ENCODE data around the gene MYH6. TPM values are rescaled to one million over a fixed set of nuclear protein-coding genes. Genes with fewer than 3 reads are reported as not detected.
"Not testable (repeated sequence)": the region's sequence is repeated elsewhere in the genome, so short reads cannot be mapped to it uniquely, and the experiment has no call there.

Gene MYH6
- polyA plus RNA-seq, 1 experiment: not detected

DNA sequence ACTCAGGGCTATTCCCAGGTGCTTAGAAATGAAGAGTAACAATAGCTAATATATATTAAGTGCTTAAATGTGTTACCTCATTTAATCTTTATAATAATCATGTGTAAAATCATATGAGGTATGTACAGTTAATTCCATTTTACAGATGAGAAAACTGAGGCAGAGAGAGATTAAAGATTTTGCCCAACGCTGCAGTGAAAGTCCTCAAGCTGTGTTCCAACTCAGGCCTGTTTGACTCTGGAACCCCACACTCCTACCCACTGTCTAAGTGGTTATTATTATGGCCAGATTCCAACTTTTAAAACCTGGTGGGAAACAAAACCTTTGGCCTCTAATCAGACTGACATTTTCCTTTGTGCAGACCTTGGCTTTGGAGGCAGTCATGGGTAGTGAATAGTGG lies 21.1 kb downstream of the MYH6 start:
- ChIA-PET POLR2A (no interaction called here), CTCF (no interaction called here)
- DNase-seq (ENCODE audit: low read depth, low spot score): no peak
- Histone ChIP-seq H3K4me3 (ENCODE audit: low read depth, low read length) (no peak overlapping the region), H3K27ac (ENCODE audit: low read depth, low read length) (no peak overlapping the region), H3K27me3 (ENCODE audit: control insufficient read depth, insufficient read depth, low read length) (peaks cover 27% of the 10 kb centered on the region), H3K9me3 (ENCODE audit: control insufficient read depth, insufficient read depth, low read length) (no peaks in the 10 kb centered on the region)
- TF ChIP-seq, protein P1, sequence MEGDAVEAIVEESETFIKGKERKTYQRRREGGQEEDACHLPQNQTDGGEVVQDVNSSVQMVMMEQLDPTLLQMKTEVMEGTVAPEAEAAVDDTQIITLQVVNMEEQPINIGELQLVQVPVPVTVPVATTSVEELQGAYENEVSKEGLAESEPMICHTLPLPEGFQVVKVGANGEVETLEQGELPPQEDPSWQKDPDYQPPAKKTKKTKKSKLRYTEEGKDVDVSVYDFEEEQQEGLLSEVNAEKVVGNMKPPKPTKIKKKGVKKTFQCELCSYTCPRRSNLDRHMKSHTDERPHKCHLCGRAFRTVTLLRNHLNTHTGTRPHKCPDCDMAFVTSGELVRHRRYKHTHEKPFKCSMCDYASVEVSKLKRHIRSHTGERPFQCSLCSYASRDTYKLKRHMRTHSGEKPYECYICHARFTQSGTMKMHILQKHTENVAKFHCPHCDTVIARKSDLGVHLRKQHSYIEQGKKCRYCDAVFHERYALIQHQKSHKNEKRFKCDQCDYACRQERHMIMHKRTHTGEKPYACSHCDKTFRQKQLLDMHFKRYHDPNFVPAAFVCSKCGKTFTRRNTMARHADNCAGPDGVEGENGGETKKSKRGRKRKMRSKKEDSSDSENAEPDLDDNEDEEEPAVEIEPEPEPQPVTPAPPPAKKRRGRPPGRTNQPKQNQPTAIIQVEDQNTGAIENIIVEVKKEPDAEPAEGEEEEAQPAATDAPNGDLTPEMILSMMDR (IDR thresholded peaks at IDR 0.05; ENCODE audit: low read depth, low read length): no peak

DNA sequence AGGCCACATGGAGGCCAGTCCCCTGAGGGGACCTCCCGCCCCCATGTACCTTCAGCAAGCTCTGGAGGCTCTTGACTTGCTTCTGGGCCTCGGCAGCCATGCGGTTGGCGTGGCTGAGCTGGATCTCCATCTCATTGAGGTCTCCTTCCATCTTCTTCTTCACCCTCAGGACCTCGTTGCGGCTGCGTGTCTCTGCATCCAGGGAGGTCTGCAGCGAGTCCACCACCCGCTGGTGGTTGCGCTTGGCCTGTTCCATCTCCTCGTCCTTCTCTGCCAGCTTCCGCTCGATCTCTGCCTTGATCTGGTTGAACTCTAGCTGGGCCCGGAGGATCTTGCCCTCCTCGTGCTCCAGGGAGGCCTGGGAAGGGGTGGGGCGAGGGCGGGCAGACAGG lies 21.8 kb downstream of the MYH6 start:
- H3K27ac ChIP-seq (ENCODE audit: low read depth, low read length); CTCF ChIA-PET; H3K9me3 ChIP-seq (ENCODE audit: control insufficient read depth, insufficient read depth, low read length); POLR2A ChIA-PET; DNase-seq (ENCODE audit: low read depth, low spot score); H3K4me3 ChIP-seq (ENCODE audit: low read depth, low read length): not testable (repeated sequence)
- H3K27me3 ChIP-seq (ENCODE audit: control insufficient read depth, insufficient read depth, low read length): peaks cover 29% of the 10 kb centered on the region

DNA sequence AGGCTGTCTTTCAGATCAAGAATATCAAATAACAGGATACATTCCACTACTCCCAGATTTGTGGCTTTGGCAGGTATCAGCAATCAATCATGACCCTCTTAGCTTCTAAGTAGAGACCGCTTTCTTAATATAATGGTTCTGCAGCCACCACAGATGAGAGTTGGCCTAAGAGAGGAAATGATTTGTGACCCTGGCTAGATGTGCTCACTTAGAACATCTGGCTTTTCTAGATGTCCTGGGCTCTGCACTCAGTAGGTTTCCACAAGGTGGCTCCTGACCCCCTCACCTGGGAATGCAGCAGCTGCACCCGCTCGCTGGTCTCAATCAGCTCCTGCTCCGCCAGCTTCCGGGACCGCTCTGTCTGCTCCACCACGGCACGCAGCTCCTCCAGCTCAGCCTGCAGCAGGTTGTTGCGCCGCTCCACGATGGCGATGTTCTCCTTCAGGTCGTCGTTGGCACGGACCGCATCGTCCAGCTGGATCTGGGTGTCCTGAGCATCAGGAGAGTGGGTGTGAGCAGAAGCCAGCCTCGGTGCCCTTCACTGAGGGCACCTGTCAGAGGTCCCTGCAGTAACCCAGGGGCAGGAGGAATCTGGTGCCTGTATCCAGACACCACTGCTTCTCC lies 22.3 kb downstream of the MYH6 start:
- POLR2A ChIA-PET: no interaction called here
- Histone ChIP-seq H3K27me3 (ENCODE audit: control insufficient read depth, insufficient read depth, low read length) (peaks cover 29% of the 10 kb centered on the region), H3K9me3 (ENCODE audit: control insufficient read depth, insufficient read depth, low read length) (no peaks in the 10 kb centered on the region), H3K27ac (ENCODE audit: low read depth, low read length) (no peak overlapping the region), H3K4me3 (ENCODE audit: low read depth, low read length) (no peak overlapping the region)
- CTCF ChIA-PET: interaction anchor here (0.5 kb wide), 1 partner anchor 93 kb away, joined by 3 read pairs; no protein-coding TSS in a partner anchor
- TF ChIP-seq, protein P1 (IDR thresholded peaks at IDR 0.05; ENCODE audit: low read depth, low read length): no peak
- no peak for DNase-seq (ENCODE audit: low read depth, low spot score)

DNA sequence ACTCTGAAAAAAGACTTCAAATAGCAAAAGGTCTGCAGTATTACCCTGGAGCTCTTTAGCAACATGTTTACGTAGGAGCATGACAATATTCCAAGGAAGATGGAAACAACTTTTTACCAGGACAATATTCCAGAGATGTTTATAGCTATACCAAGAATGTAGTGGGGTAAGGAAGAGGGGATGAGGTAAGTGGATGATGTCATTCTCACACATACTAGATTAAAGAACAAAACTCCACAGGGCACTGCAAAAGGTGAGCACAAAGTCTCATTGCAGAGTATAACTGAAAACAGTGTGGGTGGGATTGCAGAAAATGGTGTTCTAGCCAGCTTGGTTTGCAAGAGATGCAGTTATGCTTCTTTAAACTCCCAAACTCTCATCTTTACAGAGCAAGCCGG lies 22.8 kb downstream of the MYH6 start:
- TF ChIP-seq, protein P1 (IDR thresholded peaks at IDR 0.05; ENCODE audit: low read depth, low read length): no peak
- Histone ChIP-seq H3K4me3 (ENCODE audit: low read depth, low read length) (no peak overlapping the region), H3K27me3 (ENCODE audit: control insufficient read depth, insufficient read depth, low read length) (peaks cover 34% of the 10 kb centered on the region), H3K27ac (ENCODE audit: low read depth, low read length) (no peak overlapping the region), H3K9me3 (ENCODE audit: control insufficient read depth, insufficient read depth, low read length) (no peaks in the 10 kb centered on the region)
- no peak for DNase-seq (ENCODE audit: low read depth, low spot score)
- POLR2A ChIA-PET: no interaction called here
- CTCF ChIA-PET: interaction anchor here (0.5 kb wide), 1 partner anchor 94 kb away, joined by 3 read pairs; no protein-coding TSS in a partner anchor

DNA sequence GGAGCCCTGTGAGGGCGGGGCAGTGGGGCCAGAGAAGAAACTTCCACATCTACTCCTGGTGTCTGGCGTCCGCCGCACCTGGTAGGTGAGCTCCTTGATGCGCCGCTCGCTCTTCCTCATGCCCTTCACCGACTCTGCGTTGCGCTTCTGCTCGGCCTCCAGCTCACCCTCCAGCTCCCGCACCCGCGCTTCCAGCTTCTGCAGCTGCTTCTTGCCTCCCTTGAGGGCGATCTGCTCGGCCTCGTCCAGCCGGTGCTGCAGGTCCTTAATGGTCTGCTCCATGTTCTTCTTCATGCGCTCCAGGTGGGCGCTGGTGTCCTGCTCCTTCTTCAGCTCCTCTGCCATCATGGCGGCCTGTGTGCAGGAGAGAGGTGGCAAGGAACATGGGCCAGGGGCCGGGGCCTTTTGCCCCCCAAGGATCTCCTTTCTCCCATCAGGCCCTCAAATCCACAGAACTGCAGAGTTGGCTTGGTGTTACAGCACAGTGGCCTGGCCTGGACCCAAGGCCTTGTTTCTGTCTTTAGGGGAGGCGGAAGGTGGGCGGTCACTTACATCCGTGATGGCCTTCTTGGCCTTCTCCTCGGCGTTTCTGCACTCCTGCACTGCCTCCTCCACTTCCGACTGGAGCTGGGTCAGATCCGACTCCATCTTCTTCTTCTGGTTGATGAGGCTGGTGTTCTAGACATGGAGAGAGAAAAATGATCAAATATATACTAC lies 23.6 kb downstream of the MYH6 start:
- ChIA-PET POLR2A (no interaction called here), CTCF (no interaction called here)
- no peak for DNase-seq (ENCODE audit: low read depth, low spot score)
- TF ChIP-seq, protein P1 (IDR thresholded peaks at IDR 0.05; ENCODE audit: low read depth, low read length): no peak
- no peak overlapping the region for H3K27ac ChIP-seq (ENCODE audit: low read depth, low read length)
- H3K27me3 ChIP-seq (ENCODE audit: control insufficient read depth, insufficient read depth, low read length): peaks cover 36% of the 10 kb centered on the region
- no peaks in the 10 kb centered on the region for H3K9me3 ChIP-seq (ENCODE audit: control insufficient read depth, insufficient read depth, low read length)
- no peak overlapping the region for H3K4me3 ChIP-seq (ENCODE audit: low read depth, low read length)
